ENCODE measurements around the gene MIA2. TPM values are rescaled to one million over a fixed set of nuclear protein-coding genes. Genes with fewer than 3 reads are reported as not detected.

MIA2 gene
- total and polyA plus RNA-seq, 2 donors (not counting 1 experiment from before 2014, with no cell fraction given), result 11.5 to 27.1 TPM

GRCh38 chr14:39370415-39370814 is 136.7 kb downstream of the MIA2 start:
- TF ChIP-seq EZH2 (IDR thresholded peaks at IDR 0.05; ENCODE audit: borderline replicate concordance, insufficient read depth, low read depth, low read length, poor library complexity, severe bottlenecking) (no peak), CTCF (IDR thresholded peaks at IDR 0.05) (no peak)
- H3K27ac ChIP-seq (ENCODE audit: low read length in 2 of 2), result no peak overlapping the region
- WGBS (ENCODE audit: insufficient coverage), result 98% methylated on average over 11 of the region's 12 CpGs
- H3K4me1 ChIP-seq (ENCODE audit: control insufficient read depth in 2 of 2, insufficient read depth in 2 of 2, low read length in 2 of 2), result no peaks in the 10 kb centered on the region
- Mint-ChIP-seq H3K27me3 (no peaks in the 10 kb centered on the region), H3K4me1 (no peaks in the 10 kb centered on the region), H3K27ac (no peak overlapping the region), H3K9me3 (ENCODE audit: insufficient read depth) (no peaks in the 10 kb centered on the region), H3K4me3 (no peak overlapping the region)
- no peak overlapping the region for H3K4me2 ChIP-seq (replicated peaks; ENCODE audit: low read depth, low read length, poor library complexity, severe bottlenecking)
- ChIA-PET POLR2A (no interaction called here), CTCF (no interaction called here)
- H3K27me3 ChIP-seq (replicated peaks in 1 of 4; ENCODE audit: control extremely low read depth in 1 of 4, control insufficient read depth in 3 of 4, insufficient read depth in 4 of 4, low read length in 3 of 4), result no peaks in the 10 kb centered on the region
- no peak overlapping the region for H3K4me3 ChIP-seq (ENCODE audit: control extremely low read depth in 1 of 5, extremely low read depth in 1 of 5, insufficient read depth in 1 of 5, low read depth in 2 of 5, low read length in 4 of 5)
- ATAC-seq (ENCODE audit: low read depth) (no peak), DNase-seq (no peak)
- intact Hi-C loops (cut with micrococcal nuclease), result no loop called here
- H2AFZ ChIP-seq (ENCODE audit: insufficient read depth, low read depth, low read length, poor library complexity, severe bottlenecking), result no peak overlapping the region
- peaks cover 14% of the 10 kb centered on the region for H3K79me2 ChIP-seq (ENCODE audit: control insufficient read depth, insufficient read depth, low read length)
- H4K20me1 ChIP-seq (ENCODE audit: control insufficient read depth, insufficient read depth, low read length, poor library complexity, severe bottlenecking), result peaks cover 16% of the 10 kb centered on the region
- no peak overlapping the region for H3K9ac ChIP-seq (ENCODE audit: low read length)
- H3K36me3 ChIP-seq (replicated peaks in 1 of 2; ENCODE audit: control extremely low read depth in 1 of 2, control insufficient read depth in 1 of 2, extremely low read depth in 1 of 2, insufficient read depth in 2 of 2, low read length in 1 of 2), result peaks cover 6 to 16% of the 10 kb centered on the region in 2 experiments
- peaks cover under 1 to 7% (median 4%) of the 10 kb centered on the region in 3 donors for H3K9me3 ChIP-seq (ENCODE audit: control extremely low read depth in 1 of 3, control insufficient read depth in 2 of 3, insufficient read depth in 1 of 3, low read length in 2 of 3)

GRCh38 chr14:39372656-39373055 is 138.9 kb downstream of the MIA2 start:
- Histone ChIP-seq H3K9me3 (ENCODE audit: control extremely low read depth in 1 of 3, control insufficient read depth in 2 of 3, insufficient read depth in 1 of 3, low read length in 2 of 3) (no peaks in the 10 kb centered on the region), H3K79me2 (ENCODE audit: control insufficient read depth, insufficient read depth, low read length) (no peaks in the 10 kb centered on the region), H3K27me3 (replicated peaks in 1 of 4; ENCODE audit: control extremely low read depth in 1 of 4, control insufficient read depth in 3 of 4, insufficient read depth in 4 of 4, low read length in 3 of 4) (no peaks in the 10 kb centered on the region), H2AFZ (ENCODE audit: insufficient read depth, low read depth, low read length, poor library complexity, severe bottlenecking) (no peak overlapping the region), H3K4me2 (replicated peaks; ENCODE audit: low read depth, low read length, poor library complexity, severe bottlenecking) (no peak overlapping the region), H3K4me1 (ENCODE audit: control insufficient read depth in 2 of 2, insufficient read depth in 2 of 2, low read length in 2 of 2) (no peaks in the 10 kb centered on the region), H3K27ac (ENCODE audit: low read length in 2 of 2) (no peak overlapping the region), H3K36me3 (replicated peaks in 1 of 2; ENCODE audit: control extremely low read depth in 1 of 2, control insufficient read depth in 1 of 2, extremely low read depth in 1 of 2, insufficient read depth in 2 of 2, low read length in 1 of 2) (peaks cover 6 to 7% of the 10 kb centered on the region in 2 experiments), H4K20me1 (ENCODE audit: control insufficient read depth, insufficient read depth, low read length, poor library complexity, severe bottlenecking) (peaks cover 5% of the 10 kb centered on the region), H3K4me3 (ENCODE audit: control extremely low read depth in 1 of 5, extremely low read depth in 1 of 5, insufficient read depth in 1 of 5, low read depth in 2 of 5, low read length in 4 of 5) (no peak overlapping the region), H3K9ac (ENCODE audit: low read length) (no peak overlapping the region)
- DNase-seq (no peak), ATAC-seq (ENCODE audit: low read depth) (no peak)
- Mint-ChIP-seq H3K4me3 (no peak overlapping the region), H3K4me1 (no peaks in the 10 kb centered on the region), H3K27ac (no peak overlapping the region), H3K9me3 (ENCODE audit: insufficient read depth) (no peaks in the 10 kb centered on the region), H3K27me3 (no peaks in the 10 kb centered on the region)
- CTCF ChIA-PET, result no interaction called here
- no CpG with 5 or more reads among the region's 1 CpG for WGBS (ENCODE audit: insufficient coverage)
- intact Hi-C loops (cut with micrococcal nuclease), result no loop called here
- POLR2A ChIA-PET, result no interaction called here
- TF ChIP-seq EZH2 (IDR thresholded peaks at IDR 0.05; ENCODE audit: borderline replicate concordance, insufficient read depth, low read depth, low read length, poor library complexity, severe bottlenecking) (no peak), CTCF (IDR thresholded peaks at IDR 0.05) (no peak)
